ENCODE results near the gene PMAIP1. TPM values are rescaled to one million over a fixed set of nuclear protein-coding genes. Genes with fewer than 3 reads are reported as not detected.
A peak's percentile ranks its signal among the peaks of the same experiment; 100 is the strongest.

Gene PMAIP1
- total RNA-seq, 1 donor from 2014 or later = 15.7 TPM

DNA sequence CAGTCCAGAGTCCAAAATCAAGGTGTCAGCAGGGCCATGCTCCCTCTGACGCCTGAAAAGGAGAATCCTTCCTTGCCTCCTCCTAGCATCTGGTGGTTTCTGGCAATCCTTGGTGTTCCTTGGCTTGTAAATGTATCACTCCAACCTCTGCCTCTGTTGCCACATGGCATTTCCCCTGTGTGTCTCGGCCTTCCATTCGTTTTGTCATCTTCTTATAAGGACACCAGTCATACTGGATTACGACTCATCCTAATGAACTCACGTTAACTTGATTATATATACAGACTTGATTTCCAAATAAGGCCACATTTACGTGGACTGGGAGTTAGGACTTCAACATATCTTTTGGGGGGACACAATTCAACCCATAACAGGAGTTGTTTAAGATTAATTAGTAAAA lies 15.8 kb downstream of the PMAIP1 start:
- DNase-seq = no peak

DNA sequence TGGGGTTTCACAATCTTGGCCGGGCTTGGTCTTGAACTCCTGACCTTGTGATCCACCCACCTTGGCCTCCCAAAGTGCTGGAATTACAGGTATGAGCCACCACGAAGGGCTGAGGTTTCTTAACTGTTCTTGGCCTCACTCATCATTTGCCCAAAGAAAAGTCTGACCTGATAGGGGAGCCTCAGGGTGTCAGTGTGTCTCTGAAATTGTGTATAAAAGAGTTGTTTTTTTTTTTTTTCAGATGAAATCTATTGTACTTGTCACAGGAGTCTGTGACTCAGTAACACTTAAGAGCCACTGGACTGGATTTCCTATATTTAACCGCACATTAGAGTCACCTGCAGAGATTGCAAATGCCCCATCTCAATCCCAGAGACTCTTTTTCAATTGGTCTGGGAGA lies 16.9 kb downstream of the PMAIP1 start:
- no peak for DNase-seq

DNA sequence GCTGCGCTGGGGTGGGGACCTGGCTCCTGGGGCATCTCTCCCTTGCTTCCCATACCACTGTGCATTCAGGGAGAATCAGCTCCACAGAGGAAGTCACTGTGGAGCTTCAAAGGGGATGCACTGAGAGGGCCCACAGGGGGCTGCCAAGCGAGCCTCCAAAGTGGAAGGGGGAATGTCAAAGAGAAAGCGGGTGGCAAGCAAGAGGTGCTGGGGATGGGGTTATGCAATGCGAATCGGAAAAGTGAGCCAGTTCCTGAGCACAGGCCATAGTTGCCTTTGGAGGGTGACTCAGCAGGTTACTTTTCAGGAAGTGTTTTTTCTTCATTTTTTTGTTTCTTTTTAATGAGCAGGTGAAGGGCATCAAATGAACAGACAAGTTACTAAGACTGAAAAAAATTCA lies 17.6 kb downstream of the PMAIP1 start:
- DNase-seq = no peak

DNA sequence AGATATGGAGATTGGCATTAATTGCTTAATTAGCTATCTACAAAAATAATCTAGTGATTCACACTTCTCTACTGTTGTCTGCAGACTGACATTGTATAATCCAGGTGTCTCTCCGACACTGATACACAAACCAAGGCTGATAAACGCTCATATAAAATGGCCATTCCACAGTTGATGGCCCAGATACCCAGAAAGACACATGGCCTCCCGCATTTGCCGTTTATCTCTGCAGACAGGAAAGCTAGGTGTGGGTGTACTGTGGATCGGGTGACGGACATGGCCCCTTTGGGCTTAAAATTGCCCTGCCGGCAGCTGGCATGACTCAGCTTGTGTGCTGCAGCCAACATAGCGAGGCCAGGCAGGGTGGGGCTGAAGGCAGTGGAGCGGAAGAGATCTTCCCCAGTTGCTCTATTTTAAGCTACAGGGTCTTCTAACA lies 18.5 kb downstream of the PMAIP1 start:
- peak; percentile 87 for DNase-seq

DNA sequence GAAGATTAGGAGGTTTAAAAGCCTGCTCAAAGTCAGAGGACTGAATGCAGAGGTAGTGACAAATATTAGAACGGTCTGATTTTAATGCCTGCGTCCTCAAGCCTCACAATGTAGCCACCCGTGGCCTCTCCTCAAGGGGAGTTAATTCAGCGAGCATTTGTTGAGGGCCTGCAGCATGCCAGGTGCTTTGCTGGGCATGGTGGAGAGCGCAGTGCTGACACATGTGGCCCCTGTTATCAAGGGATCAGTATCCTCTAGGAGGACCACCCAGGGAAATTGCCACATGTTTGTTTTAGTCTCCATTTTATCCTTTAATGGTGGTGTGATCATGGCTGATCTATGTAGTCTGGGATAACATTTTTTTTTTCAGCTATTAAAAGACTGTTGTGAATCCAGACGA lies 19.2 kb downstream of the PMAIP1 start:
- peak; percentile 39 for DNase-seq

DNA sequence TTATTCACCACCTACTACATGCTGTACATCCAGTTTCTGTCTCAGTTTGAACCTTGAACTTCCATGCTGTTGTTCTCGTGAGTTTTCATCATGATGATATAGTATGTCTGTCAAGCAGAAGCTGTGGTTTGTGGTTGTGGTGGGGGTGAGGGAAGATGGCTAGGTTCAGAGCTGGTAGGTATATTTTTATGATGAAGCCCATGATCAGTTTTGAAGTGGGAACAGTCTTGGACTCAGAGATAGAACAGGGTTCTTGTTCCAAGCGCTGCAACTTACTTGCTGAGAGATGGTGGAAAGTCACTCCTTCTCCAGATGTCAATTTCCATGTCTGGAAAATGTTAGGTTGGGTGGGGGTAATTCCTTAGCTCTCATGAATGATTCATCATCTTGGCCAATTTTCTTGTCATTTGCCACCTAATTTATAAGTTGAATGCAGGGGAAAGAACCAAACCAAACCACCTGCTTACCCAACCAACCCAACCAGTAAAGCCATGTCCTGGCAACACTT lies 21.6 kb downstream of the PMAIP1 start:
- no peak for DNase-seq

DNA sequence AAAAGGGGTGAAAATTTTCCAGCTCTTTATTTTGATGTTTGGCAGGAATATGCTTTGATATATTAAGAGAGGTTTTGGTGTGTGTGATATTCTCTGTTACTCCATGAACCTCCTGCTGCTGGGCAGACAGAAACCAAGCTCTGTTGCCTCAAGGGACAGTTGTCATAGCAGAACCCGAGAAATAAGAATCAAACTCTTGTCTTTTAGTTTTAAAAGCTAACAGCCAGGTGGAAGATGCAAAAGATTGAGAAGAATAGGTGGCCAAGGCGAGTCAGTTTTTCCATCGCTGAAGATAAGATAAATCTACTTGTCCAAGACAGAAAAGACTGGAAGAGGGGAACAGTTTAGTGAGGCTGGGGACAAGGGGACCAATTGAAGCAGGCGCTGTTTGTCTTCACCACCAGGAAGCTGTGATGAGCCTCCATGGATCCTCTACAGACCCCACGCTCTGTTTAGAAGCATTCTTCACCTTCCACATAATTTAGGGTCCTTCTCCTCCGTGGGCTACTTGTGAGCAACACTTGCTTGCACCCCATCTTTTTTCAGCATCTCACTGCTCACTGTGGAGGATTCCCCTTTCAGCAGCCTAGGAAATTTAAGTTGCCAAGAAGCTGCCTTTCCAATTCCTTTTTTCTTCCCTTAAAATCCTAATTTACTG lies 23.9 kb downstream of the PMAIP1 start:
- no peak for DNase-seq

DNA sequence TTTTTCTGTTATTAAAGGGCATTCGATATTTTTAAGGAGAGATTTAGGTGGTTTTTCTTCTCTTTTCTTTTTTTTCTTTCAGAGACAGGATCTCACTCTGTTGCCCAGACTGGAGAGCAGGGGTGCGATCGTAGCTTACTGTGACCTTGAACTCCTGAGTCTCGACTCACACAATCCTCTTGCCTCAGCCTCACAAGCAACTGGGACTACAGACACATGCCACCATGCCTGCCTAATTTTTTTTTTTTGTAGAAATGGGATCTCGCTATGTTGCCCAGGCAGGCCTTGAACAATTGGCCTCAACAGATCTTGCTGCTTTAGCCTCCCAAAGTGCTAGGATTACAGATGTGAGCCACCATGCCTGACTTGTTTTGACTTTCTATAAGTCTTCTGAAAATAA lies 26.3 kb downstream of the PMAIP1 start:
- no peak for DNase-seq

DNA sequence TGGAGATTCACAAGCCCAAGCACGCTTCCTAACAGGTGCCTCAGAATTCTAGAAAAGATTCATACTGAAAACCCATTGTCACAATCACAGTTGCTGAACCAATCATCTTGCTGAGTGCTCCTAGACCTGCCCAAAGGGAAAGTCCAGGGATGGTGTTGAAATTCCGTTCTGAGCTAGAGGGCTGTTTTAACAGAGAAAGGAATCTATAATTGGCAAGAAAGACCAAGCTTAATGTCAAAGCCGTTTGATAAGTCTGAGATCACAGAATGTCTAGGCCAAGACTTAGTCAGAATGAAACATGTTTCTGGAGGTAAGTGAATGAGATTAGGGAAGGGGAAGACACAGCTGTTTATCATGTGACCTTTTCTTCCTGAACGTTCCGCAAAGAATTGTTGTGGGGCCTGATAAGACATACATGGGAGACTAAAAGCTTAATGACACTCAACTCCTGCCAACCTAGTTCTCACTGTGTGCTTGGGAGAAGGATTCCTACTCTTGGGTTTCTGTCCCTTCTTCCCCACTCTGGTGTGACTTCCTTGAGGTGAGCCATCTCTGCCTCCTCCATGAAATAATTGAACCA lies 27.5 kb downstream of the PMAIP1 start:
- no peak for DNase-seq

DNA sequence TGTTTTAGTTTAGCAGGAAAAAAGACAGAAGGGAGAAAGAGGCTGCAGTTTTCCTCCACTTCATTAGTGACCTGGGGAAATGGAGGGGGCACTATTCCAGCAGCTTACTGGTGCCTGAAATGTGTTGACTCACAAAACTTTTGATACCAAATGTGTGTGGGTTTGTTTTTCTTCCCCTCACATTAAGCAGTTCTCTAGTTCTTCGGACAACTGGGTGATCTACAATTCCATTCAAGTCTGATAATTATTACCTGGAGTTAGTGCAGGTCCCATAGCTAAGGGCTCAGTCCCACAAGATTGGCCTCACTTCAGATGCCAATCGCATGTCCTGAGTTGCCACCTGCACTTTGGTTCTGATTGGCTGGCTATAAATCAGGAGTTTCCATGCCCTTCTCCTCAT lies 28.4 kb downstream of the PMAIP1 start:
- DNase-seq = no peak

DNA sequence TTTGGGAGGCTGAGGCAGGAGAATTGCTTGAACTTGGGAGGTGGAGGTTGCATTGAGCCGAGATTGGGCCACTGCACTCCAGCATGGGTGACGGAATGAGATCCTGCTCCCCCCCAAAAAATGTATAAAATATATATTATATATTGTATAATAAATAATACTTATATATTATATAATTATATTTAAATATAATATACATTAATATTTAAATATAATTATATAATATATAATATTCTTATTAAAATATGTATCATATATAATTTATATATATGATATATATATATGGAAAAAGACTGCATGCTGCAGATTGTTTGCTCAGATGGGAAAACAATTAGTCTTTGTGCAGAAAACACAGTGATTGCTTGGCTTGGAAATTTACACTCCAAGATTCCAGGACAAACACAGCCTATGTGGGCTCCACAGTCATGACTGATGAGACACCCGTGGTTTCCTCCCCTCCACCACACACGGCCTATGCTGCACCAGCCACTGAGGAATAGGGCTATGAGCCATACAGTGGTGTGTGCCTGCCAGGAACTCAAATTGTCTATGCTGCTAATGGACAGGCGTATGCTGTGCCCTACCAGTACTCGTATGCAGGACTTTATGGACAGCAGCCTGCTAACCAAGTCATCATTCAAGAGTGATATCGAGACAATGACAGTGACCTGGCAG lies 30.0 kb downstream of the PMAIP1 start:
- no peak for DNase-seq

DNA sequence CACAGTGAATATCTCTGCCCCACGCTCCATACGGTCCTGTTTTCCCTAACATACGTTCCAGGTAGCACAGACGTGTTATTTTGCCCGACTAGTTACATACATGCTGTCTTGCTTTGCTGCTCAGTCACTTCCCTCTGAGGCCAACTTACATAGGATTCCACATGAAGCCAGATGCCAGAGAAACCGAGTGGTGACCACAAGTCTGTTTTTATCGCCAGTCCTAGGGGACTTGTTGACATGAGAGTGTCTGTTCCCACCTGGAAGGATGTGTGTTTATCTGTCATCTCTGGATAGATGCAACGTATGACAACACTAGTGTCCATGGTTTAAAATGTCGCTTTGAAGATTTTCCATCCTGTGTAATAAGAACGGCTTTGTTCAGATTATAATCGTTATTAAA lies 32.6 kb downstream of the PMAIP1 start:
- no peak for DNase-seq

DNA sequence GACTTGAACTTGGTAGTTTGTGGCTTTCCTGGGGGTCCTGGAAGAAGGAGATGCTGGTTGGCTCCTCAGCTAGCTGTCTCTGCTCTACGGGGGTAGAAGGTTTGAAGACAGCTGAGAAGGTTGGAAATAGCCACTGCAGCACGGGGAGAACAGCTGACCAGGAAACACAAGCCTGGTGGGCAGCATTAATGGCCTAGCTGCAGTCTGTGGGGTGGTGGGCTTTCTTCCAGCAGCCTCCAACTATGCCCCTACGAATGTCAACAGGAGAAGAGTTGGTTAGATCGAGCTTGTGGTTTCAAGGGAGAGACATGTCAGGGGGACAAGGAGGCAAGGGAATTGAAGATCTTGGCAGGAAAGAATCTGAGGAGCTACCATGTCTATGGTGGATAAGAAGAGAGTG lies 38.9 kb downstream of the PMAIP1 start:
- peak; percentile 31 for DNase-seq

DNA sequence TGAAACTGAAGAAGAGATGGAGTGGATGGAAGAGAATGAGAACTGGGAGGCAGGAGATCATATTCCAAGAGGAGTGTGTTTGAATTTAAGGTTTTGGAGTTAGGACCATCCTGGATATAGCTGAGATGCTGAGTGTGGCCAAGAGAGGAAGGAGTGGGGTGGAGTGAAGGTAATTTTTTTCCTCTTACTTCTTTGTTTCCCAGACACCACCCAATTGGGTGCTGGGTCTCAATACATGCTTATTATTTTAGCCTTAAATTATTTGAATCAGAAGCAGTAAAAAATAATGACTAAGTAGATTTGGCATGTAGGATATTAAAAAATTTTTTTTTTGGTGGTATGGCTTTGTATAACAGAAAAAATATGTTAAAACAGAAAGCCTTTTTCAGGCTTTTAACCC lies 39.3 kb downstream of the PMAIP1 start:
- no peak for DNase-seq

DNA sequence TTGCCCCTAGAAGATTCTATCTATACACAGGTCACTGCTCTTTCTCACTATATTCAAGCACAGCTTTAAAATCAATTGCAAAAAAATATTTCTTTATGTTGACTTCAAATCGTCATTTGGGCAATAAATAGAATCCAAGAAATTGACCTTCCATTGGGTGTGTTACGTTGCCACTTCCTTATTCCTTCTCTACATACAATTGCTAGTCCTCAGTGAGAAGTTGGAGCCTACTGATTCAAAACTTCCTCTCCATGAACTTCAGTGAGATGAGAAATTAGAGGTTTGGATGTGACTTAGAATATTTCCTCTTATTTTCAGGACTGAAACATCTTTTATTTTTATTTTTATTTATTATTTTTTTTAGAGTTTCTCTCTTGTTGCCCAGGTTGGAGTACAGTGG lies 40.3 kb downstream of the PMAIP1 start:
- no peak for DNase-seq

DNA sequence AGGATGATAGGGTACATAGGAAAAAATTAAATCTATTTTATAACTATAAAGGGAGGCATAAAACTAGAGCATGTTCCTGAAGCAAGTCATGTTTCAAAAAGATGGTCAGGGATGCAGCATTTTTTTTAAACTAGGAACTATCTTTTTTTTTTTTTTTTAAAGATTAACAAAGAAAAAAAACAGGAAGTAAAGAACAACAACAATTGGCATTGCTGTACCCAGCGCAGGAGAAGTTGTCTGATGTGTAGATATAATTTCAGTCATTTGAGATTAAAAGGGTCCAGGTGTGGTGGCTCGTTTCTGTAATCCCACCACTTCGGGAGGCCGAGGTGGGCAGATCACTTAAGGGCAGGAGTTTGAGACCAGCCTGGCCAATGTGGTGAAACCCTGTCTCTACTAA lies 41.5 kb downstream of the PMAIP1 start:
- no peak for DNase-seq

DNA sequence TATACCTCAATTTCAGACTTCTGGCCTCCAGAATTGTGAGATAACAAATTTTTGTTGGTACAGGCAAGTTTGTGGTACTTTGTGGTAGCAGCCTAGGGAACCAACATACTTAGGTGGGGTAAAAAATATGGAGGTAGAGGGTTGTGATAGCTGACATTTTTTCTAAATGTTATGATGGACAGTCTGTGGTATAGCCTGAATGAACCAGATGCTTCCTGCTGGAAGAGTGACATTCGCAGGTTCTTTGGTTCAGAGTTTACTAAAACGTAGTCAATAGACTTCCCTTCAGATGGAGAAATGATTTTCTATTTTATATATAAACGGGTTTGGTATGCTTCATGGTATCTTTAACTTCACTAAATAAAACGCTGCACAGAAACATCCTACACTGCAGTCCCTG lies 42.8 kb downstream of the PMAIP1 start:
- DNase-seq = no peak

DNA sequence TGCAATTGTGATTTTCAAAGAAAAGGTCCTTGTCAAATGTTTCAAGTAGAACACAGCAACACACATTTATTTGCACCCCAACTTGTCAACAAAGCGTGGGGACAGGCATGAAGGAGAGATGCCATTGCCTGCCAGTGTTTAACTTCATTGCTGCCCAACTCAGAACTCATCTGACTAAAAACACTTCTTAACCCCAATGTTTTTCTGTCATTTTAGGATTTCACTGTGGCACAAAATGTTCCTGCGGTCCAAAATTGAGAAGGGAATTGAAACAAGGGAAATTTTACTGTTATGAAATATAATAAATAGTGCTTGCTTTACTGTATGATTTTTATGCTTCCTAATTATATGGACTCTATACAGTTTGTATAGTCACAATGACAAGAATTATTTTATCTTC lies 45.7 kb downstream of the PMAIP1 start:
- no peak for DNase-seq

DNA sequence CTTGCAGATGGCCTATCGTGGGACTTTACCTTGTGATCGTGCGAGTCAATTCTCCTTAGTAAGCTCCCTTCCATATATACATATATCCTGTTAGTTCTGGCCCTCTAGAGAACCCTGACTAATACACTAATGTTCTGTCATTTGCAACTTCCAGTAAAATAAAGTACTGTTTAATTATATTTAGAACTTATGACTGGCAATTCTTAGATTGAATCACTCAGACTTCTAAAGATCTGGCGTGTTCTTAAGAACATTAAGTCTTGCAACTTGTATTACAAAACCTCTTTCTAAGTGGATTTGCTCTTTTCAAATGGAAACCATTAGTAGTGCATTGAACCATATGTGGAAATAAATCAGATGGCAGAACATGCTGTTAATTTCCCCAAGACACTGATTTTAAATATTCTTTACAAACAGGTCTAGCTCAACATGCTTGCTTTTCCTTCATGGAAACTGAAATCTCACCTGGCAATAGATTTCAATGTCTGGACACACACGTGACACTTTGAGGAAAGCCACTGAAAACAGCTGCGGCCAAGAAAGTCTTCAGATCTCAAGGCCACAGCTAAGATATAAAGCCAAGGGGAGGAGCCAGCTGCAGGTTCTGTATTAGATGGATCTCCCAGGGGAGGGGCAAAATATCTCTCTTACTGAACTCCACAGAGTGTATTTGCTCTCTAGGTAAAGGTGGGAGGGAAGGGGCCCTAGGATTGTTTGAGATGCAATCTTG lies 50.6 kb downstream of the PMAIP1 start:
- DNase-seq = peak; percentile 50

DNA sequence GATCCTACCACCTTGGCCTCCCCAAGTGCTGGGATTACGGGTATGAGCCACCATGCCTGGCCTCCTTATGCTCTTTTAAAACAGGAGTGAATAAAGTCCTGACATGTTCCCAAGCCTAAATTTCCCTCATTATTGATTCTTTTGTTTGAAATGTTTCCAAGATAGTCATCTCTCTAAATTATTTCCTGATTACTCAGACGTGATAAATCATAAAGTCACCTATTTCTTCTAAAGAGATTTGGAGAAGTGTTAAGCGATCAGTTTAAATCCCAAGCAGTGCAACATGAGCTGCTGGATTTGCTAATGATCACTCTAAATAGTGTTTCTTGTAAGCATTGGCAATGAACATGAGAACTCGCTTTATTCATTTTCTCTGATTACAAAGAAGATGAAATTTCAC lies 51.8 kb downstream of the PMAIP1 start:
- DNase-seq = no peak

DNA sequence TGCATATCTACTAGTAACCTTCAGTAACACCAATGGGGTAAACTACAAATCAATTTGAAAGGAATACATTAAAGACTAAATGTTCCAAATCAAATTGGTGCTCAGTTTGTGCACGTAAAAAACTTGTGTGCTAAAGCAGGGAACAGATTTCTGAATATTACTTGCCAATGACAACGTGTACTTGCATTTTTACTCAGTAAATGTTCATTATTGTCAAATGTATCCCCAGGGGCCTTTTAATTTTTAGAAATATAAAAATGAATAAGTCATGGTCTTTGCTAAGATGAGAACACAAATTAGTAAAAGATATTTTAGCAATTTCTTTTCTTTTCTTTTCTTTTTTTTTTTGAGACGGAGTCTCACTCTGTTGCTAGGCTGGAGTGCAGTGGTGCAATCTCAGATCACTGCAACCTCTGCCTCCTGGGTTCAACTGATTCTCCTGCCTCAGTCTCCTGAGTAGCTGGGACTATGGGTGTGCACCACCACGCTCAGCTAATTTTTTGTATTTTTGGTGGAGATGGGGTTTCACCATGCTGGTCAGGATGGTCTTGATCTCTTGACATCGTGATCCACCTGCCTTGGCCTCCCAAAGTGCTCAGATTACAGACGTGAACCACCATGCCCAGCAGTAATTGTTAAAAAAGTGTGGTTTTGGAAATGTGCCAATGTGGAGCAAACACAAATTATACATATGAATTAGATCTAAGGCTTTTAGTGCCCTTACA lies 52.6 kb downstream of the PMAIP1 start:
- no peak for DNase-seq

Measured in tongue (tissue), 2 donors.